Gastrocnemius medialis (tissue), 4 donors: ENCODE results near the gene SERPINB8.
A peak's percentile ranks its signal among the peaks of the same experiment; 100 is the strongest.

ENCODE experiments used
- POLR2A ChIP-seq, 2 donors: fragments of 450-650 bp; IDR thresholded peaks; one replicate each; pipeline ENCODE4 v1.6.1; 2017; ENCODE audit warnings: antibody characterized with exemption in 2 of 2, mild to moderate bottlenecking in 2 of 2, moderate library complexity in 2 of 2
- TF ChIP-seq, protein P1 (sequence below), 5 experiments: fragments of 450-650 bp in 3 of 5; fragments of 200-600 bp in 2 of 5; sonication (generic) in 2 of 5; IDR thresholded peaks in 4 of 5; conservative IDR thresholded peaks in 1 of 5; 1 replicate in 4 of 5; 2 replicates in 1 of 5; pipeline ENCODE4 v1.5.1; 2016 to 2019; ENCODE audit warnings: antibody characterized with exemption in 5 of 5, mild to moderate bottlenecking in 3 of 5, moderate library complexity in 3 of 5

DNA sequence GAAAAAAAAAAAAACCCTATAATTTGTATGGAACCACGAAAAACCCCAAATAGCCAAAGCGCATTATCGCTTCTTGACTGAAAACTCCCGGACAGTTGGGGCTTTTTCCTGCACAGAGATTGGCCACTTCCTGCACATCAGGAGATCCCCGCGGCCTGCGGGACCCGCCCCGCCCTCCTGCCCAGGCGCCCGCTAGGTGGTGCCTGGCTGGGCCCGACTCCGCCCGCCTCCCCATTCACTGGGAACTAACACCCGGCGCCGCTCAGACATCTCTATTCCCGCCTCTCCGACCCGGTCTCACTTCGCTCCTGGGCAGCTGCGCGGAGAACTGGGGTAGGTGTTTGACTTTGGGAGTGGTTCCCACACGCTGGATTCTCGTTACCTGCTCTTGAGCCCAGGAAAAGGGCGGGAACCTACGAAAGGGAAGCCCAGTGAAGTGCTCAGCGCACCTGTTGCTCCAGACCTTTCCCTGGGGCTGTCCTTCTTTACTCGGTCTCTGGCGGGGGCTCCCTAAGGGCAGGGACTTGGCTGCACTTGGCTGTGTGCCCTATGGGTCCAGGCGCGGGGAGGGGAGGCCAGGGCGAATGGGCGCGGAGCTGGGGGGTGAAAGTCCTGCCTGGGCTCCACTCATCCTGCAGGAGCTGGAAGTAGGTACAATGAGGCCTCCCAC is 20.7 kb upstream of the SERPINB8 start, which contains the start of gene HMSD:
- TF ChIP-seq, protein P1, sequence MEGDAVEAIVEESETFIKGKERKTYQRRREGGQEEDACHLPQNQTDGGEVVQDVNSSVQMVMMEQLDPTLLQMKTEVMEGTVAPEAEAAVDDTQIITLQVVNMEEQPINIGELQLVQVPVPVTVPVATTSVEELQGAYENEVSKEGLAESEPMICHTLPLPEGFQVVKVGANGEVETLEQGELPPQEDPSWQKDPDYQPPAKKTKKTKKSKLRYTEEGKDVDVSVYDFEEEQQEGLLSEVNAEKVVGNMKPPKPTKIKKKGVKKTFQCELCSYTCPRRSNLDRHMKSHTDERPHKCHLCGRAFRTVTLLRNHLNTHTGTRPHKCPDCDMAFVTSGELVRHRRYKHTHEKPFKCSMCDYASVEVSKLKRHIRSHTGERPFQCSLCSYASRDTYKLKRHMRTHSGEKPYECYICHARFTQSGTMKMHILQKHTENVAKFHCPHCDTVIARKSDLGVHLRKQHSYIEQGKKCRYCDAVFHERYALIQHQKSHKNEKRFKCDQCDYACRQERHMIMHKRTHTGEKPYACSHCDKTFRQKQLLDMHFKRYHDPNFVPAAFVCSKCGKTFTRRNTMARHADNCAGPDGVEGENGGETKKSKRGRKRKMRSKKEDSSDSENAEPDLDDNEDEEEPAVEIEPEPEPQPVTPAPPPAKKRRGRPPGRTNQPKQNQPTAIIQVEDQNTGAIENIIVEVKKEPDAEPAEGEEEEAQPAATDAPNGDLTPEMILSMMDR (IDR thresholded peaks at IDR 0.05 in 4 of 5, conservative IDR thresholded peaks at IDR 0.05 in 1 of 5): peak in 1 of 5 experiments; percentile 32
- no peak for TF ChIP-seq POLR2A (IDR thresholded peaks at IDR 0.05)
